Ovary (tissue), 3 donors: Measurements from ENCODE around the gene EXO5.

Experiments
- EP300 ChIP-seq: sonication (generic); formaldehyde crosslinking; IDR thresholded peaks from one replicate; pipeline ENCODE4 v1.6.1; 2017; ENCODE audit warnings: antibody characterized with exemption
- POLR2A ChIP-seq: fragments of 450-650 bp; IDR thresholded peaks from one replicate; pipeline ENCODE4 v1.6.1; 2017; ENCODE audit warnings: antibody characterized with exemption, mild to moderate bottlenecking, moderate library complexity
- TF ChIP-seq, protein P1 (sequence below), 3 donors: fragments of 450-650 bp in 2 of 3; fragments of 200-600 bp in 1 of 3; IDR thresholded peaks; one replicate each; pipeline versions ENCODE4 v1.5.1 to v1.8.0; 2016 to 2022; ENCODE audit warnings: antibody characterized with exemption in 3 of 3, mild to moderate bottlenecking in 1 of 3
- donor health status: DM: no; HTN: no; CAD: no.

DNA sequence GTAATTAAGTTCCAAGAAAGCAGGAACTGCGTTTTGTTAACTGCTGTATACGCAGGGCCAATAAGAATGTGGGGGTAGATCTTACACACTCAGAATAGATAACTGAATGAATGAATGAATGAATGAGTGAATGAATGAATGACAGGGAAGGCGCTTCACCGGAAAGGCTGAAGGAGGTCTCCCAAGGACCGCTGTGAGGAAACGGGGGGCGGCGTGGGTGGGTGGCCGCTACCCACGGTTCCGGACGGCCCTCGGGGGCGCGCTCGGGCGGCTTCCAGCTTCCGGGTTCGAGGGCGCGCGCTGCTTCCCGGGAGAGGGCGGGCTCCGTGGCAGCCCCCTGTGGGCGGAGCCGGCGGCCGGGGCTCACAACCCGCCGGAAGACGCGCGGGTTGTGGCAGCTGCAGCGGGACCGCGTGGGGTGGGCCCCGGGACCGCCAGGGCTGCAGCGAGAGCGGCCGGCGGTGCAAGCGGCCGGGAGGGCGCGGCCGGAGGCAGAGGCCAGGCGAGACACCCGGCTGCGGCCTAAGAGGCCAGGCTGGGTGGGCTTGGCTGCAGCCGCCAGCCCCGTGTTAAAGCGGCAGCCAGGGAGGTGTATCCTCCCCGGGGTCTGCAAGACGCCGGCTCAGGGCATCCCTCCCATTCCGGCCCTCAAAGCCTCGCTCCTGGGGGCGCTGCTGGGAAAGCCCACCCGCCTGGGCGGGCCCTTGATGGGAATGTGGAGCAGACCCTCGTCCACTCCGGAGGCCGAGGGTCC, 31.5 kb upstream of the EXO5 start, which contains the start of gene ZFP69:
- TF ChIP-seq POLR2A (no peak), EP300 (no peak)
- TF ChIP-seq, protein P1, sequence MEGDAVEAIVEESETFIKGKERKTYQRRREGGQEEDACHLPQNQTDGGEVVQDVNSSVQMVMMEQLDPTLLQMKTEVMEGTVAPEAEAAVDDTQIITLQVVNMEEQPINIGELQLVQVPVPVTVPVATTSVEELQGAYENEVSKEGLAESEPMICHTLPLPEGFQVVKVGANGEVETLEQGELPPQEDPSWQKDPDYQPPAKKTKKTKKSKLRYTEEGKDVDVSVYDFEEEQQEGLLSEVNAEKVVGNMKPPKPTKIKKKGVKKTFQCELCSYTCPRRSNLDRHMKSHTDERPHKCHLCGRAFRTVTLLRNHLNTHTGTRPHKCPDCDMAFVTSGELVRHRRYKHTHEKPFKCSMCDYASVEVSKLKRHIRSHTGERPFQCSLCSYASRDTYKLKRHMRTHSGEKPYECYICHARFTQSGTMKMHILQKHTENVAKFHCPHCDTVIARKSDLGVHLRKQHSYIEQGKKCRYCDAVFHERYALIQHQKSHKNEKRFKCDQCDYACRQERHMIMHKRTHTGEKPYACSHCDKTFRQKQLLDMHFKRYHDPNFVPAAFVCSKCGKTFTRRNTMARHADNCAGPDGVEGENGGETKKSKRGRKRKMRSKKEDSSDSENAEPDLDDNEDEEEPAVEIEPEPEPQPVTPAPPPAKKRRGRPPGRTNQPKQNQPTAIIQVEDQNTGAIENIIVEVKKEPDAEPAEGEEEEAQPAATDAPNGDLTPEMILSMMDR (IDR thresholded peaks at IDR 0.05) = no peak
